Neural crest cell (in vitro differentiated cells): ENCODE results near the gene KCNMA1. TPM values are rescaled to one million over a fixed set of nuclear protein-coding genes. Genes with fewer than 3 reads are reported as not detected.
A peak's percentile ranks its signal among the peaks of the same experiment; 100 is the strongest.

Experiments
- DNase-seq: peaks from one replicate; pipeline ENCODE4 v3.0.0; 2021; ENCODE audit warnings: low read depth, mixed read lengths, low spot score
- H3K27ac Mint-ChIP-seq: one replicate; pipeline ENCODE4 v1.8.0; 2021; ENCODE audit warnings: mild to moderate bottlenecking, mixed read lengths; ENCODE audit not compliant: unreplicated experiment
- H3K27me3 Mint-ChIP-seq: 2 replicates; pipeline ENCODE4 v1.8.0; 2021; ENCODE audit warnings: low read depth, mild to moderate bottlenecking, mixed read lengths
- H3K36me3 Mint-ChIP-seq: 2 replicates; pipeline ENCODE4 v1.8.0; 2021; ENCODE audit warnings: low read depth, mild to moderate bottlenecking, mixed read lengths
- H3K4me1 Mint-ChIP-seq: 2 replicates; pipeline ENCODE4 v1.8.0; 2021; ENCODE audit warnings: mixed read lengths
- H3K4me3 Mint-ChIP-seq: one replicate; pipeline ENCODE4 v1.8.0; 2021; ENCODE audit warnings: mild to moderate bottlenecking, mixed read lengths
- H3K9me3 Mint-ChIP-seq: 2 replicates; pipeline ENCODE4 v1.8.0; 2021; ENCODE audit warnings: mixed read lengths
- CTCF ChIP-seq: fragments of 200-600 bp; sonication (generic); conservative IDR thresholded peaks from 2 replicates; pipeline ENCODE4 v1.5.0; 2021; ENCODE audit warnings: antibody characterized with exemption, mild to moderate bottlenecking
- total RNA-seq: library from RNA; stranded (reverse); gene quantifications from 2 replicates; pipeline ENCODE4 v1.2.1, GENCODE V29; 2021

KCNMA1 gene
- total RNA-seq, 1 donor from 2014 or later: 1.7 TPM

GRCh38 chr10:77461636-77462296 is 175.8 kb downstream of the KCNMA1 start:
- Mint-ChIP-seq H3K27me3 (no peaks in the 10 kb centered on the region), H3K4me3 (no peak overlapping the region), H3K4me1 (no peaks in the 10 kb centered on the region), H3K27ac (peak overlapping the region; percentile 9), H3K36me3 (no peaks in the 10 kb centered on the region), H3K9me3 (no peaks in the 10 kb centered on the region)
- TF ChIP-seq CTCF: no peak
- no peak for DNase-seq

GRCh38 chr10:77459905-77460304 is 177.7 kb downstream of the KCNMA1 start:
- Mint-ChIP-seq H3K36me3 (no peaks in the 10 kb centered on the region), H3K27ac (no peak overlapping the region), H3K27me3 (no peaks in the 10 kb centered on the region), H3K9me3 (no peaks in the 10 kb centered on the region), H3K4me3 (no peak overlapping the region), H3K4me1 (no peaks in the 10 kb centered on the region)
- no peak for TF ChIP-seq CTCF
- no peak for DNase-seq

GRCh38 chr10:77458986-77459590 is 178.5 kb downstream of the KCNMA1 start:
- H3K9me3 Mint-ChIP-seq: no peaks in the 10 kb centered on the region
- no peak for TF ChIP-seq CTCF

GRCh38 chr10:77457721-77458120 is 179.9 kb downstream of the KCNMA1 start:
- Mint-ChIP-seq H3K36me3 (no peaks in the 10 kb centered on the region), H3K4me3 (no peak overlapping the region), H3K27ac (no peak overlapping the region), H3K9me3 (no peaks in the 10 kb centered on the region), H3K27me3 (no peaks in the 10 kb centered on the region), H3K4me1 (no peaks in the 10 kb centered on the region)
- no peak for DNase-seq
- no peak for TF ChIP-seq CTCF

More at GRCh38 chr10:77458986-77459590, 178.5 kb downstream of the KCNMA1 start:
- Mint-ChIP-seq H3K27ac (no peak overlapping the region), H3K27me3 (no peaks in the 10 kb centered on the region), H3K4me3 (no peak overlapping the region), H3K4me1 (no peaks in the 10 kb centered on the region), H3K36me3 (no peaks in the 10 kb centered on the region)
- DNase-seq: no peak

- Mint-ChIP-seq H3K36me3 (no peaks in the 10 kb centered on the region), H3K4me3 (no peak overlapping the region), H3K9me3 (no peaks in the 10 kb centered on the region), H3K4me1 (no peaks in the 10 kb centered on the region), H3K27me3 (no peaks in the 10 kb centered on the region), H3K27ac (no peak overlapping the region)
- DNase-seq: no peak
- no peak for TF ChIP-seq CTCF
These were observed 180.3 kb downstream of the KCNMA1 start for GRCh38 chr10:77457266-77457665.
